ENCODE measurements around the gene MDN1. TPM values are rescaled to one million over a fixed set of nuclear protein-coding genes. Genes with fewer than 3 reads are reported as not detected.
A peak's percentile ranks its signal among the peaks of the same experiment; 100 is the strongest.
"Not testable (repeated sequence)": the region's sequence is repeated elsewhere in the genome, so short reads cannot be mapped to it uniquely, and the experiment has no call there.

MDN1 gene
- total RNA-seq, 4 donors from 2014 or later = 13.5 to 22.0 (median 17.0) TPM

- Histone ChIP-seq H3K36me3 (peaks cover 0 to 25% of the 10 kb centered on the region in 2 donors), H3K4me3 (peak overlapping the region; percentile 56 to 98 (median 88)), H3K27ac (peak overlapping the region; percentile 81 to 89 (median 84)), H3K4me1 (peaks cover 11 to 18% of the 10 kb centered on the region in 2 donors), H3K27me3 (no peaks in the 10 kb centered on the region), H3K9me3 (no peaks in the 10 kb centered on the region)
- intact Hi-C loops (cut with DNase I; ENCODE audit: low total_unique reads) = loop anchor here (1.0 to 5.0 kb wide), 2 partner anchors 10 to 468 kb away; partner anchors contain the start of genes BACH2 and MDN1
- peak; percentile 40 to 47 for ATAC-seq
- TF ChIP-seq CTCF (IDR thresholded peaks at IDR 0.05 in 4 of 5, conservative IDR thresholded peaks at IDR 0.05 in 1 of 5) (no peak), POLR2A (IDR thresholded peaks at IDR 0.05) (no peak)
- DNase-seq = no peak
- in situ Hi-C loops (cut with MboI; ENCODE audit: low sequenced_read_pairs in 4 of 4) = no loop called here
These were observed 9.4 kb upstream of the MDN1 start for GRCh38 chr6:89828988-89829471.

- peak overlapping the region; percentile 56 to 98 (median 88) for H3K4me3 ChIP-seq
- H3K4me1 ChIP-seq = peaks cover 11 to 18% of the 10 kb centered on the region in 2 donors
- ATAC-seq; in situ Hi-C loops (cut with MboI; ENCODE audit: low sequenced_read_pairs in 4 of 4); H3K9me3 ChIP-seq; DNase-seq; H3K27me3 ChIP-seq: not testable (repeated sequence)
- H3K27ac ChIP-seq = peak overlapping the region; percentile 81 to 89 (median 84)
- peaks cover 0 to 23% of the 10 kb centered on the region in 2 donors for H3K36me3 ChIP-seq
- intact Hi-C loops (cut with DNase I; ENCODE audit: low total_unique reads) = loop anchor here (5.0 kb wide), 1 partner anchor 469 kb away; the partner anchor contains the start of gene BACH2
These were observed 8.9 kb upstream of the MDN1 start for GRCh38 chr6:89828475-89828987.

GRCh38 chr6:89826029-89826528, 6.5 kb upstream of the MDN1 start:
- H3K36me3 ChIP-seq = peaks cover 0 to under 1% of the 10 kb centered on the region in 2 donors
- H3K4me1 ChIP-seq = peaks cover 11 to 17% of the 10 kb centered on the region in 2 donors
- no peak overlapping the region for H3K4me3 ChIP-seq
- intact Hi-C loops (cut with DNase I; ENCODE audit: low total_unique reads) = loop anchor here (5.0 kb wide), 1 partner anchor 471 kb away; the partner anchor contains the start of gene BACH2
- in situ Hi-C loops (cut with MboI; ENCODE audit: low sequenced_read_pairs in 4 of 4) = no loop called here
- no peaks in the 10 kb centered on the region for H3K27me3 ChIP-seq
- no peak overlapping the region for H3K27ac ChIP-seq
- no peak for ATAC-seq
- no peak for TF ChIP-seq POLR2A (IDR thresholded peaks at IDR 0.05)
- TF ChIP-seq CTCF (IDR thresholded peaks at IDR 0.05 in 4 of 5, conservative IDR thresholded peaks at IDR 0.05 in 1 of 5) = no peak
- no peak for DNase-seq
- H3K9me3 ChIP-seq = no peaks in the 10 kb centered on the region

- intact Hi-C loops (cut with DNase I; ENCODE audit: low total_unique reads) = loop anchor here (1.0 to 2.0 kb wide), 2 partner anchors 10 to 180 kb away; partner anchors contain the start of genes CASP8AP2 and LYRM2
- Histone ChIP-seq H3K27ac (peak overlapping the region; percentile 88 to 99 (median 94)), H3K27me3 (no peaks in the 10 kb centered on the region), H3K4me1 (peaks cover 11 to 25% of the 10 kb centered on the region in 2 donors), H3K36me3 (no peaks in the 10 kb centered on the region), H3K4me3 (peak overlapping the region; percentile 72 to 99 (median 94)), H3K9me3 (no peaks in the 10 kb centered on the region)
- no peak for TF ChIP-seq POLR2A (IDR thresholded peaks at IDR 0.05)
- no peak for TF ChIP-seq CTCF (IDR thresholded peaks at IDR 0.05 in 4 of 5, conservative IDR thresholded peaks at IDR 0.05 in 1 of 5)
- DNase-seq (no peak), ATAC-seq (peak; percentile 18 to 30)
- in situ Hi-C loops (cut with MboI; ENCODE audit: low sequenced_read_pairs in 4 of 4) = no loop called here
These were observed 638 bp downstream of the MDN1 start for GRCh38 chr6:89818977-89819335.

GRCh38 chr6:89817481-89817880, 2.1 kb downstream of the MDN1 start:
- Histone ChIP-seq H3K4me3 (peak overlapping the region in 1 of 4 donors; percentile 99), H3K9me3 (no peaks in the 10 kb centered on the region), H3K4me1 (peaks cover 17 to 30% of the 10 kb centered on the region in 2 donors), H3K27ac (no peak overlapping the region), H3K27me3 (no peaks in the 10 kb centered on the region), H3K36me3 (no peaks in the 10 kb centered on the region)
- DNase-seq = no peak
- no peak for TF ChIP-seq POLR2A (IDR thresholded peaks at IDR 0.05)
- no peak for TF ChIP-seq CTCF (IDR thresholded peaks at IDR 0.05 in 4 of 5, conservative IDR thresholded peaks at IDR 0.05 in 1 of 5)
- ATAC-seq = no peak
- in situ Hi-C loops (cut with MboI; ENCODE audit: low sequenced_read_pairs in 4 of 4) (no loop called here), intact Hi-C loops (cut with DNase I; ENCODE audit: low total_unique reads) (no loop called here)

GRCh38 chr6:89813422-89813821, 6.2 kb downstream of the MDN1 start:
- DNase-seq; H3K36me3 ChIP-seq; H3K4me3 ChIP-seq; H3K27me3 ChIP-seq; in situ Hi-C loops (cut with MboI; ENCODE audit: low sequenced_read_pairs in 4 of 4); H3K27ac ChIP-seq; H3K9me3 ChIP-seq; intact Hi-C loops (cut with DNase I; ENCODE audit: low total_unique reads); ATAC-seq: not testable (repeated sequence)
- H3K4me1 ChIP-seq = peaks cover 14 to 22% of the 10 kb centered on the region in 2 donors

Measured in gastrocnemius medialis (tissue), 4 donors.